Epithelial cell of proximal tubule (primary cell): ENCODE results near the gene MGAT3. TPM values are rescaled to one million over a fixed set of nuclear protein-coding genes. Genes with fewer than 3 reads are reported as not detected.

Experiments used
- DNase-seq: peaks from one replicate; pipeline ENCODE4 v3.0.0-alpha.2; 2011; ENCODE audit warnings: low read depth
- H3K4me3 ChIP-seq: 2 replicates; pipeline ENCODE4 v1.5.1; 2011; ENCODE audit warnings: low read depth, mild to moderate bottlenecking, low read length
- total RNA-seq: library from RNA; depleted of rRNA; stranded (reverse); fragments of >200 nt; gene quantifications from 2 replicates; pipeline ENCODE4 v1.2.3, GENCODE V29; 2015
- TF ChIP-seq, protein P1 (sequence below): conservative IDR thresholded peaks from 2 replicates; pipeline ENCODE4 v1.5.1; 2012; ENCODE audit warnings: low read depth, mild to moderate bottlenecking, low read length

Gene MGAT3
- total RNA-seq, 1 donor from 2014 or later = 2.4 TPM

GRCh38 chr22:39480557-39480956, 23.7 kb downstream of the MGAT3 start:
- no peak for DNase-seq
- TF ChIP-seq, protein P1, sequence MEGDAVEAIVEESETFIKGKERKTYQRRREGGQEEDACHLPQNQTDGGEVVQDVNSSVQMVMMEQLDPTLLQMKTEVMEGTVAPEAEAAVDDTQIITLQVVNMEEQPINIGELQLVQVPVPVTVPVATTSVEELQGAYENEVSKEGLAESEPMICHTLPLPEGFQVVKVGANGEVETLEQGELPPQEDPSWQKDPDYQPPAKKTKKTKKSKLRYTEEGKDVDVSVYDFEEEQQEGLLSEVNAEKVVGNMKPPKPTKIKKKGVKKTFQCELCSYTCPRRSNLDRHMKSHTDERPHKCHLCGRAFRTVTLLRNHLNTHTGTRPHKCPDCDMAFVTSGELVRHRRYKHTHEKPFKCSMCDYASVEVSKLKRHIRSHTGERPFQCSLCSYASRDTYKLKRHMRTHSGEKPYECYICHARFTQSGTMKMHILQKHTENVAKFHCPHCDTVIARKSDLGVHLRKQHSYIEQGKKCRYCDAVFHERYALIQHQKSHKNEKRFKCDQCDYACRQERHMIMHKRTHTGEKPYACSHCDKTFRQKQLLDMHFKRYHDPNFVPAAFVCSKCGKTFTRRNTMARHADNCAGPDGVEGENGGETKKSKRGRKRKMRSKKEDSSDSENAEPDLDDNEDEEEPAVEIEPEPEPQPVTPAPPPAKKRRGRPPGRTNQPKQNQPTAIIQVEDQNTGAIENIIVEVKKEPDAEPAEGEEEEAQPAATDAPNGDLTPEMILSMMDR = no peak
- H3K4me3 ChIP-seq = no peak overlapping the region

- no peak overlapping the region for H3K4me3 ChIP-seq
- DNase-seq = no peak
- TF ChIP-seq, protein P1 = no peak
These were observed 24.2 kb downstream of the MGAT3 start for GRCh38 chr22:39481054-39481453.

- TF ChIP-seq, protein P1 = no peak
- no peak for DNase-seq
- H3K4me3 ChIP-seq = no peak overlapping the region
These were observed 24.8 kb downstream of the MGAT3 start for GRCh38 chr22:39481595-39481994.

GRCh38 chr22:39482768-39483167, 26.0 kb downstream of the MGAT3 start:
- peak; percentile 43 for DNase-seq
- no peak overlapping the region for H3K4me3 ChIP-seq
- TF ChIP-seq, protein P1 = no peak

DNA sequence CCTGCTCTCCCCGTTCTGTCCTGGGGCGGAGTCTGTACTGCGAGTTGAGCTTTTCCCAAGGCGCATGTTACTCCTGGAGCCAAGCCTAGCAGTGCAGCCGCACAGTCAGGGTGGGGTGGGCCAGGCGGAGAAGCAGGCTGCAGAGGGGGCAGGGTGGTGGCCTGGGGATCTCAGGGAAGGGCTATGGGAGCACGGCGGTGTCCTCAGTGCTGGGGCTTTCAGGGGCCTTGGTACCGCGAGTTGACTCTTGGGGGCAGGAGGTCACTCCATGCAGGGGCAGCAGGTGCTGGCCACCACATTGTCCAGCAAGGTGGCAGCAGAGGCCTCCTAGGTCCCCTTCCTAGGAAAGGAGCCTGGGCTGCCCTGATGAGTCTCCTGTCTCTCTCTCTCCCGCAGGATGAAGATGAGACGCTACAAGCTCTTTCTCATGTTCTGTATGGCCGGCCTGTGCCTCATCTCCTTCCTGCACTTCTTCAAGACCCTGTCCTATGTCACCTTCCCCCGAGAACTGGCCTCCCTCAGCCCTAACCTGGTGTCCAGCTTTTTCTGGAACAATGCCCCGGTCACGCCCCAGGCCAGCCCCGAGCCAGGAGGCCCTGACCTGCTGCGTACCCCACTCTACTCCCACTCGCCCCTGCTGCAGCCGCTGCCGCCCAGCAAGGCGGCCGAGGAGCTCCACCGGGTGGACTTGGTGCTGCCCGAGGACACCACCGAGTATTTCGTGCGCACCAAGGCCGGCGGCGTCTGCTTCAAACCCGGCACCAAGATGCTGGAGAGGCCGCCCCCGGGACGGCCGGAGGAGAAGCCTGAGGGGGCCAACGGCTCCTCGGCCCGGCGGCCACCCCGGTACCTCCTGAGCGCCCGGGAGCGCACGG, 30.4 kb downstream of the MGAT3 start:
- no peak overlapping the region for H3K4me3 ChIP-seq
- DNase-seq = no peak
- TF ChIP-seq, protein P1 = no peak

DNA sequence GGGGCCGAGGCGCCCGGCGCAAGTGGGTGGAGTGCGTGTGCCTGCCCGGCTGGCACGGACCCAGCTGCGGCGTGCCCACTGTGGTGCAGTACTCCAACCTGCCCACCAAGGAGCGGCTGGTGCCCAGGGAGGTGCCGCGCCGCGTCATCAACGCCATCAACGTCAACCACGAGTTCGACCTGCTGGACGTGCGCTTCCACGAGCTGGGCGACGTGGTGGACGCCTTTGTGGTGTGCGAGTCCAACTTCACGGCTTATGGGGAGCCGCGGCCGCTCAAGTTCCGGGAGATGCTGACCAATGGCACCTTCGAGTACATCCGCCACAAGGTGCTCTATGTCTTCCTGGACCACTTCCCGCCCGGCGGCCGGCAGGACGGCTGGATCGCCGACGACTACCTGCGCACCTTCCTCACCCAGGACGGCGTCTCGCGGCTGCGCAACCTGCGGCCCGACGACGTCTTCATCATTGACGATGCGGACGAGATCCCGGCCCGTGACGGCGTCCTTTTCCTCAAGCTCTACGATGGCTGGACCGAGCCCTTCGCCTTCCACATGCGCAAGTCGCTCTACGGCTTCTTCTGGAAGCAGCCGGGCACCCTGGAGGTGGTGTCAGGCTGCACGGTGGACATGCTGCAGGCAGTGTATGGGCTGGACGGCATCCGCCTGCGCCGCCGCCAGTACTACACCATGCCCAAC, 31.2 kb downstream of the MGAT3 start:
- TF ChIP-seq, protein P1 = no peak
- H3K4me3 ChIP-seq = no peak overlapping the region
- no peak for DNase-seq
